DOHH2 (cell line): Measurements from ENCODE around the gene DDX51.

Experiments
- EZH2phosphoT487 ChIP-seq: fragments of 200-600 bp; sonication (generic); IDR thresholded peaks from 2 replicates; pipeline ENCODE4 v1.6.1; 2017; ENCODE audit warnings: borderline replicate concordance, mild to moderate bottlenecking, antibody characterized with exemption, low read length, moderate library complexity, mixed read lengths
- TF ChIP-seq, protein P1 (sequence below): fragments of 200-600 bp; sonication (generic); IDR thresholded peaks from one replicate; pipeline ENCODE4 v1.5.1; 2014; ENCODE audit warnings: antibody characterized with exemption, mild to moderate bottlenecking, low read depth, low read length; ENCODE audit not compliant: poor library complexity, severe bottlenecking

GRCh38 chr12:132154341-132154761 is 10.2 kb upstream of the DDX51 start:
- TF ChIP-seq, protein P1, sequence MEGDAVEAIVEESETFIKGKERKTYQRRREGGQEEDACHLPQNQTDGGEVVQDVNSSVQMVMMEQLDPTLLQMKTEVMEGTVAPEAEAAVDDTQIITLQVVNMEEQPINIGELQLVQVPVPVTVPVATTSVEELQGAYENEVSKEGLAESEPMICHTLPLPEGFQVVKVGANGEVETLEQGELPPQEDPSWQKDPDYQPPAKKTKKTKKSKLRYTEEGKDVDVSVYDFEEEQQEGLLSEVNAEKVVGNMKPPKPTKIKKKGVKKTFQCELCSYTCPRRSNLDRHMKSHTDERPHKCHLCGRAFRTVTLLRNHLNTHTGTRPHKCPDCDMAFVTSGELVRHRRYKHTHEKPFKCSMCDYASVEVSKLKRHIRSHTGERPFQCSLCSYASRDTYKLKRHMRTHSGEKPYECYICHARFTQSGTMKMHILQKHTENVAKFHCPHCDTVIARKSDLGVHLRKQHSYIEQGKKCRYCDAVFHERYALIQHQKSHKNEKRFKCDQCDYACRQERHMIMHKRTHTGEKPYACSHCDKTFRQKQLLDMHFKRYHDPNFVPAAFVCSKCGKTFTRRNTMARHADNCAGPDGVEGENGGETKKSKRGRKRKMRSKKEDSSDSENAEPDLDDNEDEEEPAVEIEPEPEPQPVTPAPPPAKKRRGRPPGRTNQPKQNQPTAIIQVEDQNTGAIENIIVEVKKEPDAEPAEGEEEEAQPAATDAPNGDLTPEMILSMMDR, result no peak
- TF ChIP-seq EZH2phosphoT487, result no peak
